GM19025 (cell line): Measurements from ENCODE around the gene AFF3.
"Not testable (repeated sequence)": the region's sequence is repeated elsewhere in the genome, so short reads cannot be mapped to it uniquely, and the experiment has no call there.

ENCODE experiments used
- ATAC-seq: cut with Tn5 transposase; IDR thresholded peaks from one replicate; pipeline ENCODE4 v1.9.1; 2021; ENCODE audit warnings: mild to moderate bottlenecking, low read depth, moderate library complexity; ENCODE audit not compliant: unreplicated experiment

Gene AFF3

GRCh38 chr2:100151832-100152231 is 9.4 kb upstream of the AFF3 start:
- ATAC-seq: not testable (repeated sequence)

- no peak for ATAC-seq
Observed at GRCh38 chr2:100151310-100151709, 8.9 kb upstream of the AFF3 start.

DNA sequence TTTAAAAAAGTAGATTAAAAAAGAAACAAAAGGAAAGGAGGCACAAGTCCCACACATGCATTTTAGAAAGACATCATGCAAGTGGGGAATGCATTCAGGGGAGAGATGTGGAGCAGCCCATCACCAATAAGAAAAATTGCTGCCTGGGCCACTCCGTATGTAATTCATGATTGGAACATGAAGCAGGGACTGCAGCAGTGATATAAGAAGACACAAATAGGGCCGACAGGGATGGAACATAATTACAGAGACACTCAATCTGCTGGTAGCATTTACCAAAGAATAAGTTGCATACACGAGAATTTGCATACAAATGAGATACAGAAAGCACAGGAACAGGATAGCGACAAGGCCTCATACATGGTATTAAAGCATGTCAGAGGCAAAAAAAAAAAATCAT is 6.5 kb upstream of the AFF3 start:
- no peak for ATAC-seq

- no peak for ATAC-seq
Observed at GRCh38 chr2:100146657-100146960, 4.2 kb upstream of the AFF3 start.

DNA sequence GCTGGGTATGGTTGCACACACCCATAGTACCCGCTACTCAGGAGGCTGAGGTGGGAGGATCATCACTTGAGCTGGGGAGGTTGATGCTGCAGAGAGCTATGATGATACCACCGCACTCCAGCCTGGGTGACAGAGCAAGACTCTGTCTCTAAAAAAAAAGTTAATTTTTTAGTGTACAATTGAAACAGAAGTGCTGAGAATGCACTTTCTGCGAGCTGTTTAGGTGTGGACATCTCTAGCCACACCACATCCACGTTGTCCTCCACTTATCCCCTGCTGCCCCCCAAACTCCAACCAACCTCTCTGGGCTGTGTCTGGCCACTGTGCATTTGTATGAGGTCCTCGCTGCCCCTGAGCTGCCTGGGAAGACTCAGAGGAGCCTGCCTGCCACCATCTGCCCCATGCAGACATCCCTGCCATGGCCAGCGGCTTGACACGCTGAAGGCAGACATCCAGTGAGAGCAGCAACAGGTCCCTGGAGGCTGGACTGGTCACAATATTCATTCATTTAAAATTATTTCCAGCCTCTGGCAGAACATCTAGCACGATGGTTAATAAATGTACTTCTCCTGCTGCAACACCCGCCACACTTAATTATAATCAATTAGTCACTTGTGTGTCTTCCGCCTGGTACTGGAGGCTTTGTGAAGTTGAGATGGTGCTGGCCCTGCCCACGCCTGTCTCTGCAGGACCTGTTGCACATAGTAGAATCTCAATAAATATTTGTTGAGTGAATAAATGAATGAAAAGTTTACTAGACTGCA is 3.7 kb upstream of the AFF3 start:
- no peak for ATAC-seq

- ATAC-seq: no peak
Observed at GRCh38 chr2:100143286-100143685, 896 bp upstream of the AFF3 start.

DNA sequence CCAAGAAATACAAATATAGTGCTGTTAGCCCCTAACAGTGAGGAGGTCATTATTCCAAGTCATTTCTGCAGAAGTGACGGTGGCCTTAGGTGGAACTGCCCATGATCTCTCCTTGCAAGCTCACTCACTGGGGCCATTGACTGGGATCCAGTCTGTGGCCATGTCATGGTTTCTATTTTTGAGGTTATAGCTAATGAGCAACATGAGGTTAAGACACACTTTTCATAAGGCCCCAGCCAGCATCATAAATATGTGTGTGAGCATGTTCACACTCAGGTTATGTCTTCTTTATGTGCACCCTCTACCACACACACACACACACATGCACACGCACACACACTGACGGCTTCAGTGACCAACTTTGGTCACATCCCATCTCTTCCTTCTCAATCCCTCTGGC is 484 bp downstream of the AFF3 start:
- no peak for ATAC-seq

- no peak for ATAC-seq
Observed at GRCh38 chr2:100140582-100140981, 1.8 kb downstream of the AFF3 start.

- no peak for ATAC-seq
Observed at GRCh38 chr2:100137866-100138570, 4.4 kb downstream of the AFF3 start.

DNA sequence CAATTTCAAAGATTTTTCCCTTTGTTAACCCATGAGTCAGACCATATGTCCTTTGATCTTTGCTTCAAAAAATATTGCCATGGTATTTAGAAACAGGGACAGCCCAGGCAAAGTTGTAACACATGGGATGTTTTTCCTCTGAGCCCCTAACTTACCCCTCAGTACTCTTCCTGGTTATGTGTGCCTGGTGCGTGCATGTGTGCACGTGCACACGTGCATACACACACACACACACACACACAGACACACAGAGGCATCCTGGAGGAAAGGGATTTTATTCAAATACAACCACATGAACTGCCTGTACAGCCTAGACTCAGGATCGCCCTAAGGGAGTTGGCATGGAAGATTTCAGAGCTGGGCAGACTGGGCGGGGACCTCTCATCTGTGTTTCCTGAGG is 5.1 kb downstream of the AFF3 start:
- no peak for ATAC-seq

DNA sequence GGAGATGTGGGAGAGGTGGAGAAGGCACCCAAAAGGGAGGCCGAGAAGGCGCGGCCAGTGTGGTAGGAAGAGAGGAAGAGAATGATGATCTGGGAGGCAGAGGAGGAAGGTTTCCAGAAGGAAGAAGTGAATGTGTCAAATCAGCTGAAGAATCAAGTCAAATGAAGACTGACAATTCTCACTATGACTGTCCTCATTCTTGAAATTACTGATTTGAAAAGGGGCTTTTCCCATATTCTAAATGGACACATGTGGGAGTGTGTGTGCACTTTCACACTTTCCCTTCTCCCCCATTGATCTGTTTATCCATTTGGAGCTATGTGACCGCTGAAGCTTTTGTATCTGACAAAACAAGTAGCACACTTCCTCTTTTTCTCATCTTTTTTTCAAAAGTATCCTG is 6.1 kb downstream of the AFF3 start:
- ATAC-seq: no peak

GRCh38 chr2:100135415-100135814 is 7.0 kb downstream of the AFF3 start:
- no peak for ATAC-seq

DNA sequence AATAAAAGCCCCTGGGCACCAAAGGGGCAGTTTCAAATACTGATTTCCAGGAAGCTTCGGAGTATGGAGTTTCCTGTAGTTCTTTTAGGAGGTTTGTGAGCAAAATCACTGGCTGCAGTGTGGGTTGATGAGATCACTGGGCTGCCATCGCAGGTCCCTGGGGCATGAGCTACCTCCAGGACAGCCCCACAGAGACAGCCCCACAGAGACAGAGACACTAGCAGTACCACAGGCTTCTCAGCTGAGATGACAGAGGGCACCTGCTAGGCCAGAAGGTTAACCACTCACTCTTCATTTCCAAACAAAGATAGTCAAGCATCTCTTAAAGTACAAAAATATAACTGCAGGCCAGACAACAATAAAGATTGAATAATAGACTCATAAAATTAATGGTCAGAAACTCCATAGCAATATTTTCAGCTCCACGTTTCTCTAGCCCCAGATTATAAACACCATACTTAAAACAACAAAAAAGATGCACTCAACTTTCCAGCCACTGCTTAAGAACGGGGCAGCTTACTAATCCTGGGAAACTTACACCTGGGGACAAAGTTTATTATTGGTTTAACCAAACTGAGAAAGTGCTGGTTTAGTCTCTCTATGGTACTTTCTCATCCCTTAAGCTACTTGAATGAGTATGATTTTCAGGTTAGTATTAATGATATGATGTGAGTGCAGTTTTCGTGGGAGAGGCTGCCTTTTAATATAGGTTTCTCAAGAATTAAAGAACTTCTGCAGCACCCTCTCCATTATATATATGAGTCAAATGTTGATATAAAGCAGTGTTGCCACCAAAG is 11.6 kb downstream of the AFF3 start:
- no peak for ATAC-seq

DNA sequence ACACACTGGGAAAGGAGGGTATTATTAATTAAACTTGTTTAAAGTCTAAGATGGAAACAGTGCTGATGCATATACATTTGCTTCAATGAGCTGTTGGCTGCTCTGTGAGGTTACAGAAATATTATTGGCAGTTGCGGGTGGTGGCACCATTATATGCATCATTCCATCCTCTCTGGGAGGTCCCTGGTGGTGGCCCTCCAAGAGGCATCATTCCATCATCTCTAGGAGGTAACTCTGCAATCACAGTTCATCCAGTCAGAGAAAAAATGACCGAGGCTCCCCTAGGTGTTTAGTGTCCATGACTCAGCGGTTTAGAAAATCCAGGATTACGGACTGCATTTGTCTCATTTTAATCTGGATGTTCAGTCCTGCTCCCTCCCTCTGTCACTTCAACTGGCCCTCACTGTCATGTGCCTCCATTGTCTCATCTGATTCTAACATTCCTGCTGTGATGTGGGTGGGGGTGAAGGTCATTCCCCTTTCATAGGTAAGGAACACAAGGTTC is 15.4 kb downstream of the AFF3 start:
- no peak for ATAC-seq

GRCh38 chr2:100126201-100126600 is 16.2 kb downstream of the AFF3 start:
- no peak for ATAC-seq

GRCh38 chr2:100125626-100126025 is 16.8 kb downstream of the AFF3 start:
- no peak for ATAC-seq

DNA sequence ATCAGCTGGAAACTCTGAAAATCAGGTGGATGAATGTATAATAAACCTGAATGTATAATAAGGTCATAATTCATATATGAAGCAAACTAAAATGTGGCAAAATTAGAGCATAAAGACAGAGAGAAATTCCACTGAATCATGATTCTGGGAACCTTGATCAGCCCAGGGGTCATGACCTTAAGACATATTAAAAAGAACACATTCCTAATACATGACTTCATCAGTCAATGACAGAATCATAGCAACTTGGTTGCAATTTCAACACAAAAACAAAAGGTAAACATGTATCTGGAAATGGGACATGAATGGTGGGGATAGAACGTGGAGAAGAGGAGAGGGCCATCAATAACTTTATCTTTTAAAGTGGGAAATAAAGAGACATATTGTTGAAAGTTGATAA is 17.6 kb downstream of the AFF3 start:
- no peak for ATAC-seq

DNA sequence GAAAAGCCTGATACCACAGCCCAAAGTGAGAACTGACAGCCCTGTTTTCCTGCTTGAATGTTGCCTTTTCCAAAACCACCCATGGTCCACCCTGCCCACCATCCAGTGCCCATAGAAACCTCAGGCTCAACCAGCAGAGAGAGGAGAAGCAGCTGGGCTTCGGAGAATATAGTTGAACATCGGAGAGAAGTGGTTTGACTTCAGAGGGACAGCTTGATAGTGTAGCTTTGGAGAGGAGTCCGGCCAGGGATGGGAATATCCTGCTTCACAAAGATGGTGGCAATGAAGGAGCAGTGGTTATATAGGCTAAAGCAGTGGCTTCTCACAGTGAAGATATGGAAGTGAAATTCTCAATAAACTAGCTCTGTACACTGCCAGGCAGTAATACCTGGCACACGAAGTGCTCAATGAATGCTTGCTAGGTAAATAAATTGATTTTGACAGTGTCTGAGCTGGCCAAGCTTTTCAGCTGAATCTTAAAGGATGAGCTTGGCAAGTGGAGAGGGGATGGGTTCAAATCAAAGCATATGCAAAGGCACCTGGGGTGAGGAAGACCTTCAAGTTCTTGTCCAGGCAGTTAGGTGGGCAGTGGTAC is 21.2 kb downstream of the AFF3 start:
- no peak for ATAC-seq

DNA sequence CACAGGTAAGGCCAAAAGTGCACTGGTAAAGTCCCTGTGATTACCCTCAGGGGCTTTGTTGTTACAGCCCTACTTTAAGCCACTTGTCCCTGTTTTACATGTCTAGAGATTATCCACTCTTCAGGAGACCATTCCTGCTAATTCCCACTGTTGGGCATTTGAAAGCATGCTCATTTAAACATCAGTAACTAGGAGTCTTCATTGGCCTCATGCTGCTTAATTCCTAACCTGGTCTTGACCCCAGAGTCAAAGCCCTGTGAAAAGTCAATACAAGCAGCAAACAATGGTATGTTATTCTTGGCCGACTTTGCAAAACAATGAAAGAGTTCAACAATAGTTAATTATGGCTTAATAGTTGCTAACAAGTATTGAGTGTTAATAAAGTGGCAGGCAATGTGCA is 23.2 kb downstream of the AFF3 start:
- ATAC-seq: no peak

DNA sequence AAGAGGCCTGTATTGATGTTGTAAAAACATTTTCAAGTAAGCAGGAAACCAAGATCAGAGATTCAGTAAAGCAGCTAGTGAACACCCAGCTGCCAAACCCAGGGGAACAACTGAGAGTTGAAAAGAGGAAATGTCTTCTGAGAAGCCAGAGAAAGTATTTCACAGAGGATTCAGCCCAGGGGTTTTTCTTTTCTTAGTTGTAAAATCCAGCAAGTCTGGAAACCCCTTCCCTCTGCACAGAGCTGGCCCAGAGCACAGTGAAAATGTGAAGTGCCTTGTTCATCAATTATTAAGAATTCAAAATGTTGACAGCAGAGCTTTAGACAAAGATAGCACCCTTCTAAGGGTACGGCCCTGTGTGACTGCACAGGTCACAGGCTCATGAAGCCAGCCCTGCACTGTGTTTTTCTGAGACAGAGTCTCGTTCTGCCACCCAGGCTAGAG is 28.4 kb downstream of the AFF3 start:
- no peak for ATAC-seq

GRCh38 chr2:100110614-100111000 is 31.8 kb downstream of the AFF3 start:
- no peak for ATAC-seq
